HepG2 (cell line): Measurements from ENCODE around the gene C1QTNF9. TPM values are rescaled to one million over a fixed set of nuclear protein-coding genes. Genes with fewer than 3 reads are reported as not detected.
A peak's percentile ranks its signal among the peaks of the same experiment; 100 is the strongest.

Experiments
- BCL6 ChIP-seq: IDR thresholded peaks from 2 replicates; pipeline ENCODE4 v1.6.1; 2016; ENCODE audit warnings: missing genetic modification reagents, missing compliant biosample characterization
- BRD4 ChIP-seq: sonication (generic); formaldehyde crosslinking; IDR thresholded peaks from 2 replicates; pipeline ENCODE4 v1.4.0; 2020; ENCODE audit warnings: missing genetic modification reagents
- EEA1 ChIP-seq: sonication (generic); formaldehyde crosslinking; IDR thresholded peaks from 2 replicates; pipeline ENCODE4 v1.5.1; 2020; ENCODE audit warnings: mild to moderate bottlenecking, missing genetic modification reagents, borderline replicate concordance
- NCOA5 ChIP-seq: sonication (generic); formaldehyde crosslinking; IDR thresholded peaks from 2 replicates; pipeline ENCODE4 v1.4.0; 2020; ENCODE audit warnings: missing genetic modification reagents
- NFYB ChIP-seq: sonication (generic); formaldehyde crosslinking; IDR thresholded peaks from 2 replicates; pipeline ENCODE4 v1.4.0; 2020; ENCODE audit warnings: missing genetic modification reagents
- SNAI1 ChIP-seq: sonication (generic); formaldehyde crosslinking; IDR thresholded peaks from 2 replicates; pipeline ENCODE4 v1.5.0; 2020; ENCODE audit warnings: mild to moderate bottlenecking, missing genetic modification reagents, borderline replicate concordance
- ZNF180 ChIP-seq: sonication (generic); formaldehyde crosslinking; IDR thresholded peaks from 2 replicates; pipeline ENCODE4 v1.4.0; 2020; ENCODE audit warnings: low read depth, missing genetic modification reagents, borderline replicate concordance
- ZNF33B ChIP-seq: sonication (generic); formaldehyde crosslinking; IDR thresholded peaks from 2 replicates; pipeline ENCODE4 v1.5.1; 2020; ENCODE audit warnings: mild to moderate bottlenecking, missing genetic modification reagents
- ZNF367 ChIP-seq: sonication (generic); formaldehyde crosslinking; IDR thresholded peaks from 2 replicates; pipeline ENCODE4 v1.4.0; 2020; ENCODE audit warnings: missing genetic modification reagents, borderline replicate concordance
- ZNF766 ChIP-seq: sonication (generic); formaldehyde crosslinking; IDR thresholded peaks from 2 replicates; pipeline ENCODE4 v1.5.0; 2020; ENCODE audit warnings: missing genetic modification reagents, borderline replicate concordance
- ZSCAN22 ChIP-seq: sonication (generic); formaldehyde crosslinking; IDR thresholded peaks from 2 replicates; pipeline ENCODE4 v1.4.0; 2020; ENCODE audit warnings: mild to moderate bottlenecking, missing genetic modification reagents
- polyA plus RNA-seq, 8 experiments: library from polyadenylated mRNA; depleted of rRNA in 3 of 8; stranded (reverse) in 7 of 8; unstranded in 1 of 8; fragments of >200 nt; fragmentation: Illumina TruSeq in 4 of 8; extraction: Trizol in 4 of 8; gene quantifications; 2 replicates each; pipeline versions ENCODE4 v1.2.1 to v1.2.3, GENCODE V29; 2011 to 2016; ENCODE audit warnings: low read depth in 4 of 8, missing spikeins in 1 of 8, mixed read lengths in 1 of 8; ENCODE audit not compliant: insufficient read depth in 1 of 8
- total RNA-seq, 5 experiments: library from RNA; depleted of rRNA; stranded (reverse); fragments of >200 nt; fragmentation: Illumina TruSeq; extraction: Trizol; gene quantifications; 2 replicates each; pipeline ENCODE4 v1.2.3, GENCODE V29; 2016; ENCODE audit warnings: low read depth in 1 of 5
- TF ChIP-seq, protein P1 (sequence below): sonication (generic); formaldehyde crosslinking; conservative IDR thresholded peaks from 2 replicates; pipeline ENCODE4 v1.4.0; 2020; ENCODE audit warnings: missing genetic modification reagents
- TF ChIP-seq, protein P2 (sequence below): sonication (generic); formaldehyde crosslinking; IDR thresholded peaks from 2 replicates; pipeline ENCODE4 v1.4.0; 2020; ENCODE audit warnings: low read depth, missing genetic modification reagents
- TF ChIP-seq, protein P3 (sequence below): sonication (generic); IDR thresholded peaks from 2 replicates; pipeline ENCODE4 v1.6.1; 2016; ENCODE audit warnings: low read depth, borderline replicate concordance
- TF ChIP-seq, protein P4 (sequence below): sonication (generic); formaldehyde crosslinking; IDR thresholded peaks from 2 replicates; pipeline ENCODE4 v1.4.0; 2020; ENCODE audit warnings: mild to moderate bottlenecking, missing genetic modification reagents

C1QTNF9 gene
- total and polyA plus RNA-seq, 2 of the 13 experiments (the other 11 are each of a cell fraction or from before 2014, with no cell fraction given): not detected

DNA sequence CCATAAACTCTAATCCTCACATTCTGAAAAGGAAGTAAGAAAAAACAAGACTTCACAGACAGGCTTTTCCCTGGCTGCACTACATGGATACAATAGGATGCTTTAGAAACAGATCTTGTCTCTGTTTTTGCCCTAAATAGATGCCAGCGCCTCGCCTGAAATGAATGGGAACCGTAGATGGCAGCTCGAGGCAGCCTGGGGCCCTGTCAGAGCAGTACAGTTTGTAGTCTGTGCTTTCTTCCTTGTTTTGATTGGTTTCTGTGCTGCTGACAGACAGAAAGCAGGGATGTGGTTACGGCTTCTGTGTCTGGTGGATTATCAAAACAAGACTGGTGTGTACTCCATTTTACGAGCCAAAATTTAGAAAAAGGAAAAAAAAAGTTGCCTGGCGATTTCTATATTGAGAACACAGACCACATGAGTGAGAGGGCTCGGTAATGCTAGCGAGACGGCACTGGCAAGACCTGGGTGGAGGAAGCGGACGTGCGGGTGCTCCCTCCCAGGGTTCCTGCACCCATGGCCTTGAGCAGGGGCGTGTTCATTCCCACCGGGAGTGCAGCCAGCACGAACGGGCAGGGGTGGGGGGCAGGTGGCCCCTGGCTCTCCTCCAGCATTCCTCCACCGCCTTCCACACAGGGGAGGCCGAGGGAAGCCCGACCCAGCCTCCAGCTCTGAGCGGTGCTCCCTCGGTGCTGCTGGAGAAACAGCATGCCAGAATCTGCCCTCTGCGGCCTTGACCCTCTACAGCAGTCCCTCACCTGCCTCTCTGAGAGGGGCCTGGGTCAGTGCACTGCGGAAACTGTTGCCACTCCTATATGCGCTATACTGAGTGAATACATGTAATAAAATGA lies 37.6 kb upstream of the C1QTNF9 start (continued):
- TF ChIP-seq, protein P1, sequence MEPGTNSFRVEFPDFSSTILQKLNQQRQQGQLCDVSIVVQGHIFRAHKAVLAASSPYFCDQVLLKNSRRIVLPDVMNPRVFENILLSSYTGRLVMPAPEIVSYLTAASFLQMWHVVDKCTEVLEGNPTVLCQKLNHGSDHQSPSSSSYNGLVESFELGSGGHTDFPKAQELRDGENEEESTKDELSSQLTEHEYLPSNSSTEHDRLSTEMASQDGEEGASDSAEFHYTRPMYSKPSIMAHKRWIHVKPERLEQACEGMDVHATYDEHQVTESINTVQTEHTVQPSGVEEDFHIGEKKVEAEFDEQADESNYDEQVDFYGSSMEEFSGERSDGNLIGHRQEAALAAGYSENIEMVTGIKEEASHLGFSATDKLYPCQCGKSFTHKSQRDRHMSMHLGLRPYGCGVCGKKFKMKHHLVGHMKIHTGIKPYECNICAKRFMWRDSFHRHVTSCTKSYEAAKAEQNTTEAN (CRISPR knock-in tag): no peak
- TF ChIP-seq SNAI1 (CRISPR knock-in tag) (no peak), BRD4 (CRISPR knock-in tag) (no peak), ZSCAN22 (CRISPR knock-in tag) (no peak), ZNF766 (CRISPR knock-in tag) (peak; percentile 17; the same call in 1 of the 2 replicates), NFYB (no peak), ZNF33B (CRISPR knock-in tag) (no peak), BCL6 (peak; percentile 44; the same call in 1 of the 2 replicates), ZNF367 (no peak), NCOA5 (CRISPR knock-in tag) (no peak), ZNF180 (no peak), EEA1 (no peak)
- TF ChIP-seq, protein P2, sequence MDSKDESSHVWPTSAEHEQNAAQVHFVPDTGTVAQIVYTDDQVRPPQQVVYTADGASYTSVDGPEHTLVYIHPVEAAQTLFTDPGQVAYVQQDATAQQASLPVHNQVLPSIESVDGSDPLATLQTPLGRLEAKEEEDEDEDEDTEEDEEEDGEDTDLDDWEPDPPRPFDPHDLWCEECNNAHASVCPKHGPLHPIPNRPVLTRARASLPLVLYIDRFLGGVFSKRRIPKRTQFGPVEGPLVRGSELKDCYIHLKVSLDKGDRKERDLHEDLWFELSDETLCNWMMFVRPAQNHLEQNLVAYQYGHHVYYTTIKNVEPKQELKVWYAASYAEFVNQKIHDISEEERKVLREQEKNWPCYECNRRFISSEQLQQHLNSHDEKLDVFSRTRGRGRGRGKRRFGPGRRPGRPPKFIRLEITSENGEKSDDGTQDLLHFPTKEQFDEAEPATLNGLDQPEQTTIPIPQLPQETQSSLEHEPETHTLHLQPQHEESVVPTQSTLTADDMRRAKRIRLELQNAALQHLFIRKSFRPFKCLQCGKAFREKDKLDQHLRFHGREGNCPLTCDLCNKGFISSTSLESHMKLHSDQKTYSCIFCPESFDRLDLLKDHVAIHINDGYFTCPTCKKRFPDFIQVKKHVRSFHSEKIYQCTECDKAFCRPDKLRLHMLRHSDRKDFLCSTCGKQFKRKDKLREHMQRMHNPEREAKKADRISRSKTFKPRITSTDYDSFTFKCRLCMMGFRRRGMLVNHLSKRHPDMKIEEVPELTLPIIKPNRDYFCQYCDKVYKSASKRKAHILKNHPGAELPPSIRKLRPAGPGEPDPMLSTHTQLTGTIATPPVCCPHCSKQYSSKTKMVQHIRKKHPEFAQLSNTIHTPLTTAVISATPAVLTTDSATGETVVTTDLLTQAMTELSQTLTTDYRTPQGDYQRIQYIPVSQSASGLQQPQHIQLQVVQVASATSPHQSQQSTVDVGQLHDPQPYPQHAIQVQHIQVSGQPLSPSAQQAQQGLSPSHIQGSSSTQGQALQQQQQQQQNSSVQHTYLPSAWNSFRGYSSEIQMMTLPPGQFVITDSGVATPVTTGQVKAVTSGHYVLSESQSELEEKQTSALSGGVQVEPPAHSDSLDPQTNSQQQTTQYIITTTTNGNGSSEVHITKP: peak; percentile 70
- TF ChIP-seq, protein P3, sequence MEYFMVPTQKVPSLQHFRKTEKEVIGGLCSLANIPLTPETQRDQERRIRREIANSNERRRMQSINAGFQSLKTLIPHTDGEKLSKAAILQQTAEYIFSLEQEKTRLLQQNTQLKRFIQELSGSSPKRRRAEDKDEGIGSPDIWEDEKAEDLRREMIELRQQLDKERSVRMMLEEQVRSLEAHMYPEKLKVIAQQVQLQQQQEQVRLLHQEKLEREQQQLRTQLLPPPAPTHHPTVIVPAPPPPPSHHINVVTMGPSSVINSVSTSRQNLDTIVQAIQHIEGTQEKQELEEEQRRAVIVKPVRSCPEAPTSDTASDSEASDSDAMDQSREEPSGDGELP: peak; percentile 54; the same call in 1 of the 2 replicates
- TF ChIP-seq, protein P4, sequence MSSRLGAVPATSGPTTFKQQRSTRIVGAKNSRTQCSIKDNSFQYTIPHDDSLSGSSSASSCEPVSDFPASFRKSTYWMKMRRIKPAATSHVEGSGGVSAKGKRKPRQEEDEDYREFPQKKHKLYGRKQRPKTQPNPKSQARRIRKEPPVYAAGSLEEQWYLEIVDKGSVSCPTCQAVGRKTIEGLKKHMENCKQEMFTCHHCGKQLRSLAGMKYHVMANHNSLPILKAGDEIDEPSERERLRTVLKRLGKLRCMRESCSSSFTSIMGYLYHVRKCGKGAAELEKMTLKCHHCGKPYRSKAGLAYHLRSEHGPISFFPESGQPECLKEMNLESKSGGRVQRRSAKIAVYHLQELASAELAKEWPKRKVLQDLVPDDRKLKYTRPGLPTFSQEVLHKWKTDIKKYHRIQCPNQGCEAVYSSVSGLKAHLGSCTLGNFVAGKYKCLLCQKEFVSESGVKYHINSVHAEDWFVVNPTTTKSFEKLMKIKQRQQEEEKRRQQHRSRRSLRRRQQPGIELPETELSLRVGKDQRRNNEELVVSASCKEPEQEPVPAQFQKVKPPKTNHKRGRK (CRISPR knock-in tag): no peak
